IMR-90 (cell line): Measurements from ENCODE around the gene SLC4A11. TPM values are rescaled to one million over a fixed set of nuclear protein-coding genes. Genes with fewer than 3 reads are reported as not detected.
A peak's percentile ranks its signal among the peaks of the same experiment; 100 is the strongest.

Experiments
- ATAC-seq: fragments of 200-7000 bp; cut with Tn5 transposase; 2 replicates; pipeline ENCODE4 v1.9.1; 2020; ENCODE audit warnings: low read depth, mild to moderate bottlenecking, moderate library complexity
- BruUV-seq: library from RNA; stranded (reverse); fragments of 400-500 nt; replicated peaks from 2 replicates; lab custom pipeline; 2021; lab: Mats Ljungman, UMichigan
- CTCF ChIA-PET: fragments of 300-600 bp; formaldehyde crosslinking; extraction: SDS; loops from one replicate; lab custom pipeline; 2021; ENCODE audit warnings: antibody characterized with exemption; lab: Yijun Ruan, JAX
- POLR2A ChIA-PET: fragments of 300-600 bp; sonication (Branson Sonifier 250); formaldehyde crosslinking; loops from one replicate; lab custom pipeline; 2022; ENCODE audit warnings: antibody characterized with exemption; ENCODE audit not compliant: unreplicated experiment; lab: Charles Lee
- DNase-seq: peaks from one replicate; pipeline ENCODE4 v3.0.0; 2013
- H2AFZ ChIP-seq: replicated peaks from 2 replicates; pipeline ENCODE3; 2013; ENCODE audit warnings: low read length, mild to moderate bottlenecking; ENCODE audit not compliant: poor library complexity
- H2AK5ac ChIP-seq: 2 replicates; pipeline ENCODE4 v1.6.1; 2013; ENCODE audit warnings: low read depth, low read length, inconsistent platforms
- H2AK9ac ChIP-seq: replicated peaks from 2 replicates; pipeline ENCODE3; 2013; ENCODE audit warnings: mild to moderate bottlenecking, low read depth, low read length, moderate library complexity; ENCODE audit not compliant: poor library complexity
- H2BK120ac ChIP-seq: 2 replicates; pipeline ENCODE4 v1.6.1; 2013; ENCODE audit warnings: low read depth, low read length, inconsistent platforms
- H2BK15ac ChIP-seq: 3 replicates; pipeline ENCODE4 v1.6.1; 2013; ENCODE audit warnings: low read depth, low read length, inconsistent platforms
- H2BK20ac ChIP-seq: 2 replicates; pipeline ENCODE4 v1.6.1; 2013; ENCODE audit warnings: low read depth, mild to moderate bottlenecking, inconsistent platforms, low read length, moderate library complexity
- H2BK5ac ChIP-seq: 2 replicates; pipeline ENCODE4 v1.6.1; 2013; ENCODE audit warnings: mild to moderate bottlenecking, low read depth, low read length, inconsistent platforms; ENCODE audit not compliant: poor library complexity, severe bottlenecking
- H3K14ac ChIP-seq: replicated peaks from 2 replicates; pipeline ENCODE4 v1.6.1; 2013; ENCODE audit warnings: low read depth, low read length, inconsistent platforms
- H3K18ac ChIP-seq: 2 replicates; pipeline ENCODE4 v1.6.1; 2013; ENCODE audit warnings: low read depth, low read length, control low read depth
- H3K23ac ChIP-seq: 2 replicates; pipeline ENCODE4 v1.6.1; 2013; ENCODE audit warnings: low read depth, low read length, inconsistent platforms
- H3K27ac ChIP-seq: 2 replicates; pipeline ENCODE4 v1.5.1; 2013; ENCODE audit warnings: mild to moderate bottlenecking, control low read depth, low read length; ENCODE audit not compliant: insufficient read depth
- H3K27me3 ChIP-seq: 2 replicates; pipeline ENCODE4 v1.6.1; 2013; ENCODE audit warnings: low read length; ENCODE audit not compliant: control insufficient read depth, insufficient read depth
- H3K36me3 ChIP-seq: 2 replicates; pipeline ENCODE4 v1.6.1; 2013; ENCODE audit warnings: low read length, mixed read lengths; ENCODE audit not compliant: control insufficient read depth, insufficient read depth
- H3K4ac ChIP-seq: 2 replicates; pipeline ENCODE4 v1.6.1; 2013; ENCODE audit warnings: low read depth, low read length, inconsistent platforms
- H3K4me1 ChIP-seq: 2 replicates; pipeline ENCODE4 v1.6.1; 2013; ENCODE audit warnings: low read length, mixed read lengths; ENCODE audit not compliant: control insufficient read depth, insufficient read depth
- H3K4me2 ChIP-seq: 2 replicates; pipeline ENCODE4 v1.6.1; 2013; ENCODE audit warnings: low read depth, mild to moderate bottlenecking, control low read depth, low read length, moderate library complexity
- H3K4me3 ChIP-seq: 2 replicates; pipeline ENCODE4 v1.5.1; 2013; ENCODE audit warnings: low read depth, mild to moderate bottlenecking, control low read depth, low read length, moderate library complexity; ENCODE audit not compliant: insufficient read depth
- H3K56ac ChIP-seq: 2 replicates; pipeline ENCODE4 v1.6.1; 2013; ENCODE audit warnings: low read length, inconsistent platforms; ENCODE audit not compliant: insufficient read depth; ENCODE audit errors: extremely low read depth
- H3K79me1 ChIP-seq, 2 experiments: 2 replicates each; pipeline ENCODE4 v1.6.1; 2013; ENCODE audit warnings: low read length in 2 of 2, inconsistent platforms in 1 of 2, low read depth in 1 of 2
- H3K9ac ChIP-seq: 2 replicates; pipeline ENCODE4 v1.6.1; 2013; ENCODE audit warnings: low read depth, low read length, control low read depth
- H3K9me1 ChIP-seq: 2 replicates; pipeline ENCODE4 v1.6.1; 2013; ENCODE audit warnings: low read length, inconsistent platforms; ENCODE audit not compliant: insufficient read depth
- H3K9me3 ChIP-seq: 2 replicates; pipeline ENCODE4 v1.6.1; 2013; ENCODE audit warnings: low read length; ENCODE audit not compliant: control insufficient read depth, insufficient read depth
- H4K20me1 ChIP-seq: 2 replicates; pipeline ENCODE4 v1.6.1; 2013; ENCODE audit warnings: low read length, inconsistent platforms; ENCODE audit not compliant: insufficient read depth
- H4K5ac ChIP-seq: 2 replicates; pipeline ENCODE4 v1.6.1; 2013; ENCODE audit warnings: mild to moderate bottlenecking, low read depth, low read length, control low read depth
- H4K8ac ChIP-seq, 2 experiments: 2 replicates each; pipeline ENCODE4 v1.6.1; 2013; ENCODE audit warnings: low read depth in 2 of 2, low read length in 2 of 2, control low read depth in 1 of 2, inconsistent platforms in 1 of 2
- H4K91ac ChIP-seq: 2 replicates; pipeline ENCODE4 v1.6.1; 2013; ENCODE audit warnings: low read depth, low read length, inconsistent platforms; ENCODE audit not compliant: insufficient read depth
- CEBPB ChIP-seq: IDR thresholded peaks from 2 replicates; pipeline ENCODE4 v1.6.1; 2012; ENCODE audit warnings: low read depth, low read length, improper control_type of control experiment
- CHD1 ChIP-seq: IDR thresholded peaks from 2 replicates; pipeline ENCODE4 v1.6.1; 2012; ENCODE audit warnings: low read depth, low read length, improper control_type of control experiment
- MAFK ChIP-seq: IDR thresholded peaks from 2 replicates; pipeline ENCODE4 v1.6.1; 2012; ENCODE audit warnings: low read depth, low read length, improper control_type of control experiment
- MAZ ChIP-seq: IDR thresholded peaks from 2 replicates; pipeline ENCODE4 v1.6.1; 2012; ENCODE audit warnings: low read depth, mild to moderate bottlenecking, low read length, improper control_type of control experiment, moderate library complexity, borderline replicate concordance
- RAD21 ChIP-seq: IDR thresholded peaks from 2 replicates; pipeline ENCODE4 v1.6.1; 2012; ENCODE audit warnings: low read length, improper control_type of control experiment
- RFX5 ChIP-seq: IDR thresholded peaks from 2 replicates; pipeline ENCODE4 v1.8.0; 2012; ENCODE audit warnings: low read depth, mild to moderate bottlenecking, low read length, moderate library complexity
- SMC3 ChIP-seq: fragments of 150-350 bp; IDR thresholded peaks from 2 replicates; pipeline ENCODE4 v1.6.1; 2016; ENCODE audit warnings: low read depth, mild to moderate bottlenecking, antibody characterized with exemption, low read length, moderate library complexity
- WGBS, 2 experiments: methylation state at CpG; one replicate each; pipeline versions ENCODE4 v1.1.5 to v1.1.7; 2013; ENCODE audit warnings: missing lambda C conversion rate in 2 of 2; ENCODE audit not compliant: insufficient read length in 1 of 2; ENCODE audit errors: extremely low coverage in 2 of 2; 5-methylcytosine and 5-hydroxymethylcytosine counted together
- dilution Hi-C: fragments of 300-500 bp; cut with HindIII; formaldehyde crosslinking; loops from one replicate; pipeline ENCODE4 v1.14.3; 2018; ENCODE audit warnings: low sequenced_read_pairs; ENCODE audit not compliant: unreplicated experiment
- in situ Hi-C: fragments of 300-500 bp; cut with MboI; formaldehyde crosslinking; loops from 3 replicates; pipeline ENCODE4 v1.14.3; 2019; ENCODE audit warnings: low sequenced_read_pairs, inconsistent platforms, mixed read lengths
- intact Hi-C: fragments of 100-400 bp; cut with micrococcal nuclease; formaldehyde crosslinking; loops from 2 replicates; pipeline ENCODE4 v1.10.0; 2022
- polyA plus RNA-seq, 3 experiments: library from polyadenylated mRNA; depleted of rRNA; stranded (reverse); fragments of >200 nt; gene quantifications; 2 replicates each; pipeline ENCODE4 v1.2.3, GENCODE V29; 2012; ENCODE audit warnings: low replicate concordance in 1 of 3
- total RNA-seq: library from RNA; depleted of rRNA; stranded (reverse); fragments of >200 nt; gene quantifications from 2 replicates; pipeline ENCODE4 v1.2.3, GENCODE V29; 2012
- TF ChIP-seq, protein P1 (sequence below): fragments of 150-350 bp; IDR thresholded peaks from 2 replicates; pipeline ENCODE4 v1.6.1; 2016; ENCODE audit warnings: low read depth, mild to moderate bottlenecking, low read length, moderate library complexity, borderline replicate concordance

SLC4A11 gene
- total and polyA plus RNA-seq, 2 of the 4 experiments (the other 2 are of a cell fraction), result 0.36 to 0.79 TPM

DNA sequence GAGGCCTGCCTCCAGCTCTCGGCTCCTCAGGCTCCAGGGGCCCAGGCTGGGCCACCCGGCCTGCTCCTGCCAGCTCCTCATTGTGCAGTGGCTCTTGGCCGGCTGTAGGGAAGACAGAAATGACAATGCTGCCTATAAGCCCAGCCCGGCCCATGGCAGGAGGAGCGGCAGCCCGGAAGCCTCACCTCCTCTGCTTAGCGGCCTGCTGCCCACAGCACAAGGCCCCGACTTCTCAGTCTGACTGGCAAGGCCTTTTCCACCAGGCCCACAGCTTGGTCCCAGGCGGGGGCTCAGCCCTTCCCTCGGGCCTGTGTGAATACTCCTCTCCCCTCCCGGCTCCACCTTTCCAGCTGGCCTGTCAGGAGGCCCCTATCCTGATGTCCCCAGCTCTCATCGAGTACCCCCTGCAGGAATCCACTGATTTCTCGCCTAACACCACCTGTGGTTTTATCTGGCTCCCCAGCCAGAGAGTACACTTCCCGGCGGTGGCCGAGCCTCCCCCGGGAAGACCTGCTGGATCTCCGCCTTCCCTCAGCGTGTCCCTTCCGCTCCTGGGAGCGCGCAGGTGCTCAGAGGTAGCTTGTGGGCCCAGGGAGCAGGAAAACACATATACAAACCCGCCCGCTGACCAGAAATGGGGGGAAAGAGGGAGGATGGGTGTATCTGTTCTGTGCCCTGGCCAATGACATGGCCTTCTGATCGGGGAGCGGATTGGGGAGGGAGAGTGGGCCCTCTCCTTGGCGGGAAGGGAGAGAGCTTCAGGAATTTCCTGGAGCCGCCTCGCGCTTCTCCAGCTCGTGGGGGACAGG lies 35.5 kb downstream of the SLC4A11 start:
- H3K9me3 ChIP-seq, result no peaks in the 10 kb centered on the region
- no TSS peak for BruUV-seq
- H3K4me2 ChIP-seq, result peak overlapping the region; percentile 84
- POLR2A ChIA-PET, result no interaction called here
- no peak for DNase-seq
- peak overlapping the region; percentile 47 for H3K14ac ChIP-seq
- peaks cover 17% of the 10 kb centered on the region for H3K36me3 ChIP-seq
- peak; percentile 28 for ATAC-seq
- in situ Hi-C loops, result no loop called here
- H2BK15ac ChIP-seq, result no peak overlapping the region
- no peaks in the 10 kb centered on the region for H4K20me1 ChIP-seq
- no peak overlapping the region for H2BK5ac ChIP-seq
- dilution Hi-C loops, result no loop called here
- no peak overlapping the region for H3K18ac ChIP-seq
- intact Hi-C loops, result no loop called here
- peak overlapping the region; percentile 94 for H2AFZ ChIP-seq
- 0 out of 2 replicates have a peak overlapping the region, but pooled peaks have one; percentile 27 for H3K56ac ChIP-seq
- H2AK9ac ChIP-seq, result peak overlapping the region; percentile 96
- peak overlapping the region; percentile 87 for H3K27ac ChIP-seq
- peak overlapping the region; percentile 35 for H3K9ac ChIP-seq
- H2BK120ac ChIP-seq, result no peak overlapping the region
- H3K27me3 ChIP-seq, result no peaks in the 10 kb centered on the region
- H4K91ac ChIP-seq, result peak overlapping the region; percentile 86
- H3K4me3 ChIP-seq, result peak overlapping the region; percentile 83
- H4K5ac ChIP-seq, result peak overlapping the region; percentile 6
- CTCF ChIA-PET, result interaction anchor here (0.6 kb wide), 1 partner anchor 148 kb away, joined by 3 read pairs; no protein-coding TSS in a partner anchor
- peaks cover 7% of the 10 kb centered on the region for H3K4me1 ChIP-seq
- peak overlapping the region; percentile 72 for H2AK5ac ChIP-seq
- H2BK20ac ChIP-seq, result no peak overlapping the region
- peaks cover 3% of the 10 kb centered on the region; the same call in 1 of the 2 replicates for H3K9me1 ChIP-seq
- H4K8ac ChIP-seq, result peak overlapping the region; percentile 25 to 96
- peaks cover 20 to 40% of the 10 kb centered on the region in 2 experiments for H3K79me1 ChIP-seq
- WGBS, 2 experiments, result 28% methylated on average over 9 of the region's 31 CpGs; no CpG with 5 or more reads in 1 of the 2 experiments
- TF ChIP-seq RAD21 (no peak), RFX5 (no peak), CHD1 (no peak), CEBPB (no peak), MAZ (peak; percentile 32; the same call in 1 of the 2 replicates), SMC3 (no peak), MAFK (no peak)
- TF ChIP-seq, protein P1, sequence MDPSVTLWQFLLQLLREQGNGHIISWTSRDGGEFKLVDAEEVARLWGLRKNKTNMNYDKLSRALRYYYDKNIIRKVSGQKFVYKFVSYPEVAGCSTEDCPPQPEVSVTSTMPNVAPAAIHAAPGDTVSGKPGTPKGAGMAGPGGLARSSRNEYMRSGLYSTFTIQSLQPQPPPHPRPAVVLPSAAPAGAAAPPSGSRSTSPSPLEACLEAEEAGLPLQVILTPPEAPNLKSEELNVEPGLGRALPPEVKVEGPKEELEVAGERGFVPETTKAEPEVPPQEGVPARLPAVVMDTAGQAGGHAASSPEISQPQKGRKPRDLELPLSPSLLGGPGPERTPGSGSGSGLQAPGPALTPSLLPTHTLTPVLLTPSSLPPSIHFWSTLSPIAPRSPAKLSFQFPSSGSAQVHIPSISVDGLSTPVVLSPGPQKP, result no peak
- peak overlapping the region; percentile 85 for H3K4ac ChIP-seq
- peak overlapping the region; percentile 71; the same call in 1 of the 2 replicates for H3K23ac ChIP-seq
